ENCODE results near the gene DDX52.

DNA sequence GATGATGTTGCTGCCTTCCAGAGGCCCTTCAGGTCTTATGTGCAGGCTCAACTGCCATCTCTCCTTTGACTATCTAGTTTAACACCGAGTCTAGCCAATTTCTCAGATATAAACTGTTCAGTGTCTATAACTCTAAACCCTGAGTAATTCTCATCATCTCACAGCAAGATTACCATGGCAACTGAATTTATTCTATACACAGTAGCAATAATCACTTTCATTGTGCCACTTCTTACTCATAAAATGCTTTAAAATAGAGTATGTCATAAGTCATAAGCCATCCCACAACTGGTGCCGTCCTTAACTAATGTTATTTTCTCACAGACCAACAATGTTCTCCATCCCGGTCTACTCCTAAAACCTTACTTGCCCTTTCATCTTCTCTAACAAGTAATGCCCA is 79.0 kb downstream of the DDX52 start:
- TF ChIP-seq, protein P1, sequence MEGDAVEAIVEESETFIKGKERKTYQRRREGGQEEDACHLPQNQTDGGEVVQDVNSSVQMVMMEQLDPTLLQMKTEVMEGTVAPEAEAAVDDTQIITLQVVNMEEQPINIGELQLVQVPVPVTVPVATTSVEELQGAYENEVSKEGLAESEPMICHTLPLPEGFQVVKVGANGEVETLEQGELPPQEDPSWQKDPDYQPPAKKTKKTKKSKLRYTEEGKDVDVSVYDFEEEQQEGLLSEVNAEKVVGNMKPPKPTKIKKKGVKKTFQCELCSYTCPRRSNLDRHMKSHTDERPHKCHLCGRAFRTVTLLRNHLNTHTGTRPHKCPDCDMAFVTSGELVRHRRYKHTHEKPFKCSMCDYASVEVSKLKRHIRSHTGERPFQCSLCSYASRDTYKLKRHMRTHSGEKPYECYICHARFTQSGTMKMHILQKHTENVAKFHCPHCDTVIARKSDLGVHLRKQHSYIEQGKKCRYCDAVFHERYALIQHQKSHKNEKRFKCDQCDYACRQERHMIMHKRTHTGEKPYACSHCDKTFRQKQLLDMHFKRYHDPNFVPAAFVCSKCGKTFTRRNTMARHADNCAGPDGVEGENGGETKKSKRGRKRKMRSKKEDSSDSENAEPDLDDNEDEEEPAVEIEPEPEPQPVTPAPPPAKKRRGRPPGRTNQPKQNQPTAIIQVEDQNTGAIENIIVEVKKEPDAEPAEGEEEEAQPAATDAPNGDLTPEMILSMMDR (IDR thresholded peaks at IDR 0.05), result no peak
- TF ChIP-seq EP300 (IDR thresholded peaks at IDR 0.05), result no peak
- no peak for TF ChIP-seq POLR2AphosphoS5 (IDR thresholded peaks at IDR 0.05)
- no peak for TF ChIP-seq POLR2A (IDR thresholded peaks at IDR 0.05)

All from stomach (tissue), 4 donors.